Mesothelial cell of epicardium (in vitro differentiated cells): ENCODE data around the gene NFATC1. TPM values are rescaled to one million over a fixed set of nuclear protein-coding genes. Genes with fewer than 3 reads are reported as not detected.

Source experiments
- DNase-seq, 2 experiments: peaks; one replicate each; pipeline ENCODE4 v3.0.0; 2021; ENCODE audit warnings: low spot score in 2 of 2; ENCODE audit not compliant: unreplicated experiment in 2 of 2
- H3K27ac Mint-ChIP-seq: 2 replicates; pipeline ENCODE4 v1.8.0; 2021; ENCODE audit warnings: mixed read lengths
- H3K27me3 Mint-ChIP-seq: 2 replicates; pipeline ENCODE4 v1.8.0; 2021; ENCODE audit warnings: low read depth, mixed read lengths
- H3K36me3 Mint-ChIP-seq: 2 replicates; pipeline ENCODE4 v1.8.0; 2021; ENCODE audit warnings: mixed read lengths
- H3K4me1 Mint-ChIP-seq: 2 replicates; pipeline ENCODE4 v1.8.0; 2021; ENCODE audit warnings: mixed read lengths
- H3K4me3 Mint-ChIP-seq: 2 replicates; pipeline ENCODE4 v1.8.0; 2021; ENCODE audit warnings: mild to moderate bottlenecking, moderate library complexity, mixed read lengths
- H3K9me3 Mint-ChIP-seq: 2 replicates; pipeline ENCODE4 v1.8.0; 2021; ENCODE audit warnings: mixed read lengths
- CTCF ChIP-seq: fragments of 200-600 bp; sonication (generic); IDR thresholded peaks from one replicate; pipeline ENCODE4 v1.5.0; 2021; ENCODE audit warnings: antibody characterized with exemption; ENCODE audit not compliant: unreplicated experiment
- total RNA-seq: library from RNA; stranded (reverse); gene quantifications from 3 replicates; pipeline ENCODE4 v1.2.1, GENCODE V29; 2021

Gene NFATC1
- total RNA-seq, 1 donor from 2014 or later, result 13.4 TPM

- Mint-ChIP-seq H3K4me1 (no peaks in the 10 kb centered on the region), H3K36me3 (no peaks in the 10 kb centered on the region), H3K27me3 (peaks cover 4% of the 10 kb centered on the region), H3K27ac (no peak overlapping the region), H3K4me3 (no peak overlapping the region), H3K9me3 (no peaks in the 10 kb centered on the region)
- TF ChIP-seq CTCF, result no peak
- no peak for DNase-seq
Measured at GRCh38 chr18:79552696-79553095, 157.0 kb downstream of the NFATC1 start.

- no peak overlapping the region for H3K27ac Mint-ChIP-seq
- H3K36me3 Mint-ChIP-seq, result no peaks in the 10 kb centered on the region
Measured at GRCh38 chr18:79553154-79553553, 157.4 kb downstream of the NFATC1 start.

GRCh38 chr18:79553696-79554095 is 158.0 kb downstream of the NFATC1 start:
- H3K27me3 Mint-ChIP-seq, result peaks cover 4% of the 10 kb centered on the region
- H3K36me3 Mint-ChIP-seq, result no peaks in the 10 kb centered on the region
- DNase-seq, result no peak
- TF ChIP-seq CTCF, result no peak
- H3K4me3 Mint-ChIP-seq, result no peak overlapping the region
- no peaks in the 10 kb centered on the region for H3K4me1 Mint-ChIP-seq
- H3K27ac Mint-ChIP-seq, result no peak overlapping the region
- no peaks in the 10 kb centered on the region for H3K9me3 Mint-ChIP-seq

More at GRCh38 chr18:79553154-79553553, 157.4 kb downstream of the NFATC1 start:
- Mint-ChIP-seq H3K4me3 (no peak overlapping the region), H3K4me1 (no peaks in the 10 kb centered on the region), H3K27me3 (peaks cover 4% of the 10 kb centered on the region), H3K9me3 (no peaks in the 10 kb centered on the region)
- no peak for DNase-seq
- TF ChIP-seq CTCF, result no peak

- Mint-ChIP-seq H3K4me1 (no peaks in the 10 kb centered on the region), H3K27ac (no peak overlapping the region), H3K36me3 (no peaks in the 10 kb centered on the region), H3K4me3 (no peak overlapping the region), H3K9me3 (no peaks in the 10 kb centered on the region), H3K27me3 (peaks cover 4% of the 10 kb centered on the region)
- TF ChIP-seq CTCF, result no peak
- no peak for DNase-seq
Measured at GRCh38 chr18:79554321-79554720, 158.6 kb downstream of the NFATC1 start.

GRCh38 chr18:79554945-79555645 is 159.4 kb downstream of the NFATC1 start:
- Mint-ChIP-seq H3K27me3 (peaks cover 4% of the 10 kb centered on the region), H3K4me1 (no peaks in the 10 kb centered on the region)

More at GRCh38 chr18:79554945-79555645, 159.4 kb downstream of the NFATC1 start:
- peaks cover 3% of the 10 kb centered on the region for H3K9me3 Mint-ChIP-seq
- no peaks in the 10 kb centered on the region for H3K36me3 Mint-ChIP-seq
- H3K27ac Mint-ChIP-seq, result no peak overlapping the region
- TF ChIP-seq CTCF, result no peak
- no peak for DNase-seq
- H3K4me3 Mint-ChIP-seq, result no peak overlapping the region
